ENCODE results near the gene UBQLN1.

UBQLN1 gene

DNA sequence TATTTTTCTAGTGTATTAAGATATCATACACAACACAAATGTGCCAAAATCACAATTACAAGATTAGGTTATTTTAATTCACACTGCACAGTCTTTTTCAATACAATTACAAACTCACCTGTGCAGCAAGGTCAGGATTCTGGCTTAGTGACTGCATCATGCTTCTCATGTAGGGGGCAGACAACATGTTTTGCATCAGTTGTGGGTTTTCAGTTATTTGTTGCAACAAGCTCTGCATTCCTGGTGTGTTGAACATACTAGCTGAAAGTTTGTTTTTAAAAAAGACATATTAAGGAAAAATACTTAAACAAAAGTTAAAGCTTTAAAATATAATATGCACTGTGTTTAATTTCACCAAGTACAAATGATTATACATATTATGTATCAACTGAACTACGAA lies 38.7 kb downstream of the UBQLN1 start:
- no peak overlapping the region for H3K18ac ChIP-seq (ENCODE audit: low read length)
- peaks cover 8% of the 10 kb centered on the region for H3K79me1 ChIP-seq (ENCODE audit: low read length)
- no peaks in the 10 kb centered on the region for H3K4me1 ChIP-seq (ENCODE audit: control insufficient read depth, low read depth, low read length)
- H3K27me3 ChIP-seq (ENCODE audit: insufficient read depth, low read length, poor library complexity) = no peaks in the 10 kb centered on the region
- H4K8ac ChIP-seq (ENCODE audit: low read depth, low read length) = no peak overlapping the region
- H4K5ac ChIP-seq (ENCODE audit: low read length) = no peak overlapping the region
- no peak overlapping the region for H2BK15ac ChIP-seq (replicated peaks; ENCODE audit: low read depth)
- H2BK5ac ChIP-seq (ENCODE audit: low read length) = no peak overlapping the region
- no peak overlapping the region for H2BK120ac ChIP-seq (ENCODE audit: low read depth, low read length)
- H3K23ac ChIP-seq (ENCODE audit: low read length) = no peak overlapping the region
- H2AK5ac ChIP-seq (ENCODE audit: low read length) = no peak overlapping the region
- no peak overlapping the region for H3K27ac ChIP-seq (ENCODE audit: low read depth, low read length)
- no peak overlapping the region for H3K4me3 ChIP-seq (ENCODE audit: low read length)
- WGBS (ENCODE audit: extremely low coverage, insufficient coverage, low lambda C conversion rate) = no CpG with 5 or more reads among the region's 1 CpG
- H3K4me2 ChIP-seq (ENCODE audit: low read length) = no peak overlapping the region
- peaks cover 3% of the 10 kb centered on the region for H3K79me2 ChIP-seq (ENCODE audit: control insufficient read depth, insufficient read depth, low read length)
- no peaks in the 10 kb centered on the region for H3K36me3 ChIP-seq (ENCODE audit: control insufficient read depth, insufficient read depth, low read length)
- H3K9ac ChIP-seq (ENCODE audit: low read length) = no peak overlapping the region
- no peak overlapping the region for H3K4ac ChIP-seq (ENCODE audit: low read depth, low read length)
- no peak for DNase-seq
- H3K56ac ChIP-seq (ENCODE audit: low read length) = no peak overlapping the region

DNA sequence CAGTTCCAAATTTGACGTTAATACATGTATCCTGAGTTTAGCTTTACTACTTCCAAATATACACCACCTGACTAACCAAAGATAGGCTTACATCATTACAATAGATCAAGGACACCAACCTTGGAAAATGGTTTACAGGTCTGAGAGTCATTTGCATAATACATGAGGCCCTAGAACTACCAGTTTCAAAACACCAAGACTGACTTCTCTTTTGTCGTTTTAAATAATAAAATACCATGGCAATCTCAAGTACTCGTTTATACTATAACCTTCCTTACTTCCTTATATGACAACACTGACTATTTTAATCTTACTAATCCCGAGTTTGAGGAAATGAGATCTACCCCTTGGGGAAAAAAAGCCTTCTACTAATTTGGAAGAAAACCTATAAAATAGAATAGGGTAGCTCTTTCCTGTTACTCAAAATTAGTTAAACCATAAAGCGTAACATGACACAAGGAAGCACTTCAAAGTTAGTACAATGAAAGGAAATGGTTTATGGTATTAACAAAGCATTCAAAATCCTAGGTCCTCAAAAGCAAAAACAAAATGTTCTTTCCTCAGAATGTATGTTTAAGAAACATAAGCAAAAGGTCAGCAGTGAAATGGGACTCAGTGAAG lies 42.1 kb downstream of the UBQLN1 start:
- no peak for DNase-seq
- Histone ChIP-seq H2BK5ac (ENCODE audit: low read length) (no peak overlapping the region), H3K27ac (ENCODE audit: low read depth, low read length) (no peak overlapping the region), H4K8ac (ENCODE audit: low read depth, low read length) (no peak overlapping the region), H3K4me1 (ENCODE audit: control insufficient read depth, low read depth, low read length) (no peaks in the 10 kb centered on the region), H3K23ac (ENCODE audit: low read length) (no peak overlapping the region), H3K4me2 (ENCODE audit: low read length) (no peak overlapping the region), H3K36me3 (ENCODE audit: control insufficient read depth, insufficient read depth, low read length) (no peaks in the 10 kb centered on the region), H3K27me3 (ENCODE audit: insufficient read depth, low read length, poor library complexity) (no peaks in the 10 kb centered on the region), H4K5ac (ENCODE audit: low read length) (no peak overlapping the region), H3K18ac (ENCODE audit: low read length) (no peak overlapping the region), H3K4ac (ENCODE audit: low read depth, low read length) (no peak overlapping the region), H3K79me2 (ENCODE audit: control insufficient read depth, insufficient read depth, low read length) (no peaks in the 10 kb centered on the region), H2BK120ac (ENCODE audit: low read depth, low read length) (no peak overlapping the region), H3K4me3 (ENCODE audit: low read length) (no peak overlapping the region), H3K56ac (ENCODE audit: low read length) (no peak overlapping the region), H2BK15ac (replicated peaks; ENCODE audit: low read depth) (no peak overlapping the region), H2AK5ac (ENCODE audit: low read length) (no peak overlapping the region), H3K9ac (ENCODE audit: low read length) (no peak overlapping the region), H3K79me1 (ENCODE audit: low read length) (peaks cover 2% of the 10 kb centered on the region)
- WGBS (ENCODE audit: extremely low coverage, insufficient coverage, low lambda C conversion rate) = 83% methylated on average over 2 of the region's 5 CpGs

DNA sequence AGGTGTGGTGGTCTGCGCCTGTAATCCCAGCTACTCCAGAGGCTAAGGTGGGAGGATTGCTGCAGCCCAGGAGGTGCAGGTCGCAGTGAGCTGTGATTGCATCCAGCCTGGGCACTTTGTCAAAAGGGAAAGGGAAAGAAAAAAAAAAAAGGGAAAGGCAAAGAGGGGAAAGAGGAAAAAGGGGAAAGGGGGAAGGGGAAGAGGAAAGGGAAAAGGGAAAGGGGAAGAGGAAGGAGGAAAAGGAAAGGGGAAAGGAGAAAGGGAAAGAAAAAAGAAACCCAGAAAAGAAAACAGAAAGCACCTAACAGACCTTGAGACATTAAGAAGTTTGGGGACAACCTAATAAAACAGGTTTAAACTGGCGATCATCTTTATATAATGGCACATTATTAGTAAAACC lies 44.8 kb downstream of the UBQLN1 start:
- Histone ChIP-seq H3K27ac (ENCODE audit: low read depth, low read length) (no peak overlapping the region), H3K4me1 (ENCODE audit: control insufficient read depth, low read depth, low read length) (no peaks in the 10 kb centered on the region), H3K23ac (ENCODE audit: low read length) (no peak overlapping the region), H3K36me3 (ENCODE audit: control insufficient read depth, insufficient read depth, low read length) (peaks cover 3% of the 10 kb centered on the region), H3K4me2 (ENCODE audit: low read length) (no peak overlapping the region), H3K27me3 (ENCODE audit: insufficient read depth, low read length, poor library complexity) (no peaks in the 10 kb centered on the region), H3K79me1 (ENCODE audit: low read length) (no peaks in the 10 kb centered on the region), H4K5ac (ENCODE audit: low read length) (no peak overlapping the region), H2BK120ac (ENCODE audit: low read depth, low read length) (no peak overlapping the region), H3K4me3 (ENCODE audit: low read length) (no peak overlapping the region), H4K8ac (ENCODE audit: low read depth, low read length) (no peak overlapping the region), H3K9ac (ENCODE audit: low read length) (no peak overlapping the region), H2AK5ac (ENCODE audit: low read length) (no peak overlapping the region), H3K79me2 (ENCODE audit: control insufficient read depth, insufficient read depth, low read length) (no peaks in the 10 kb centered on the region), H3K18ac (ENCODE audit: low read length) (no peak overlapping the region), H3K56ac (ENCODE audit: low read length) (no peak overlapping the region), H2BK5ac (ENCODE audit: low read length) (no peak overlapping the region), H3K4ac (ENCODE audit: low read depth, low read length) (no peak overlapping the region), H2BK15ac (replicated peaks; ENCODE audit: low read depth) (no peak overlapping the region)
- WGBS (ENCODE audit: extremely low coverage, insufficient coverage, low lambda C conversion rate) = no CpG with 5 or more reads among the region's 3 CpGs
- no peak for DNase-seq

DNA sequence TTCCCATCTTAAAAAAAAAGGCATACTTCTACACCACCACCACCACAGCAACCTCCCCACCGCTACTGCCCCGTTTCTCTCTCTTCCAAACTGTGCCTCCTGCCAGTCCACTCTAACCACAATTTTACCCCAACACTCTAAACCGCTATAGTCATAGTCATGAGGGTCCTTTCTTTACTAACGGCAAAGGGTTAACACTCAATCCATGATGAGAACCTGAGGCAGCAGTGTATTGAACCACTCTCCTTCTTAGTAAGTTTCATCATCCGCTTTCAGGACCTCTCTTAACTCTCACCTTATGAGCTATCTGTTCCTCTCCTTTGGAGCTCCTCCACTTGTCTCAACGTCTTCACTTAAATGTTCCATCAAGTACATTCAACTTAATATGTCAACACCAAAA lies 50.8 kb downstream of the UBQLN1 start:
- Histone ChIP-seq H2BK120ac (ENCODE audit: low read depth, low read length) (no peak overlapping the region), H3K4me3 (ENCODE audit: low read length) (no peak overlapping the region), H3K18ac (ENCODE audit: low read length) (no peak overlapping the region), H4K8ac (ENCODE audit: low read depth, low read length) (no peak overlapping the region), H4K5ac (ENCODE audit: low read length) (no peak overlapping the region), H3K4ac (ENCODE audit: low read depth, low read length) (no peak overlapping the region), H3K23ac (ENCODE audit: low read length) (no peak overlapping the region), H3K56ac (ENCODE audit: low read length) (no peak overlapping the region), H3K79me2 (ENCODE audit: control insufficient read depth, insufficient read depth, low read length) (no peaks in the 10 kb centered on the region), H3K27me3 (ENCODE audit: insufficient read depth, low read length, poor library complexity) (no peaks in the 10 kb centered on the region), H3K4me1 (ENCODE audit: control insufficient read depth, low read depth, low read length) (no peaks in the 10 kb centered on the region), H2AK5ac (ENCODE audit: low read length) (no peak overlapping the region), H3K9ac (ENCODE audit: low read length) (no peak overlapping the region), H2BK15ac (replicated peaks; ENCODE audit: low read depth) (no peak overlapping the region), H3K4me2 (ENCODE audit: low read length) (no peak overlapping the region), H3K36me3 (ENCODE audit: control insufficient read depth, insufficient read depth, low read length) (peaks cover 5% of the 10 kb centered on the region), H3K27ac (ENCODE audit: low read depth, low read length) (no peak overlapping the region), H2BK5ac (ENCODE audit: low read length) (no peak overlapping the region), H3K79me1 (ENCODE audit: low read length) (peaks cover 2% of the 10 kb centered on the region)
- WGBS (ENCODE audit: extremely low coverage, insufficient coverage, low lambda C conversion rate) = no CpG with 5 or more reads among the region's 6 CpGs
- DNase-seq = no peak

DNA sequence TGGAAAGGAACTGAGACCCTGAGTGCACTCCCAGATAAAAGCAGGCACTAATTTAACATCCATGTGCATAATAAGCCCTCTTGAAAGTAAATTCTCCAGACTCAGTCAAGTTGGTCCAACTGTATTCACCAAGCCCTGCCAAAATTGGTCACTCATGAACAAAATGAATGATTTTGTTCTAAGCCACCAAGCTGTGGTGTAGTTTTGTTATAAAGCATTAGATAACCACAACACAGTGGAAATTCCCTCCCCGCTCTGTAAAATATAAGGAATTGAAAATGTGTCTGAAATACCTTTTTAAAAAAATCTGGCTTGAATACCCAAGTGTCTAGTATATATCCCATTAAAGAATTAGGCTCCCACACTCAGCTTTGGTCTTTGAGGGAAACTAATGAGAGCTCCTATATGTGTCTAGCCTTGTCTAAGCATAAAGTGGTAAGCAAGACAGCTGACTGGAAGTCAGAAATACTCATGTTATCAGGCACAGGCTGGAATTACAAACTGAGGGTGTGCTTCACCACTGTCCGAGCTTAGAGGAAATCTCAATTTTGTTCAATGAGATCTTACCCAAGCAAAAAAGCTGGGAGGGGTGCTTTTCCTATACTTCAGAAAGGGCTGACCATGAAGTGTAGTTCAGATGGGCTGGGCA lies 51.6 kb downstream of the UBQLN1 start:
- H3K9ac ChIP-seq (ENCODE audit: low read length) = no peak overlapping the region

DNA sequence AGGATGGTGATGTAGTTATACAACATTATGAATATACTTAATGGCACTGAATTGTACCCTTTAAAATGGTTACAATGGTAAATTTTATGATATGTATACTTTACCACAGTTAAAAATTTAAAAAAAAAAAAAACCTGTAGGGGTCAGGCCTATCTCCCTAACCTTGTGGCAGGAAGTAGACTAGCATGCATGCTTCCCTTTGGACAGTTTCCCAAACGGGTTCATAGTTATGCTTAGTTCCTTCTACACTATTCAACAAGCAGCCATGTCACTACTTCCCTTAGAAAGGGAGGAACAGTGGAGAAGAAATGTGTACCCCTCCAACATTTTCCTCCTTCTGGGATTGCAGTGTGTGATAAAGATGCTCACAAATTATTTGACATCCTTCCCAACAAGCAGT lies 52.3 kb downstream of the UBQLN1 start:
- WGBS (ENCODE audit: extremely low coverage, insufficient coverage, low lambda C conversion rate) = no CpG with 5 or more reads among the region's 1 CpG
- no peak overlapping the region for H4K5ac ChIP-seq (ENCODE audit: low read length)
- H3K23ac ChIP-seq (ENCODE audit: low read length) = no peak overlapping the region
- no peak overlapping the region for H2BK120ac ChIP-seq (ENCODE audit: low read depth, low read length)
- H2BK5ac ChIP-seq (ENCODE audit: low read length) = no peak overlapping the region
- no peak overlapping the region for H3K27ac ChIP-seq (ENCODE audit: low read depth, low read length)
- H3K4me3 ChIP-seq (ENCODE audit: low read length) = no peak overlapping the region
- no peaks in the 10 kb centered on the region for H3K79me2 ChIP-seq (ENCODE audit: control insufficient read depth, insufficient read depth, low read length)
- DNase-seq = no peak
- no peak overlapping the region for H3K56ac ChIP-seq (ENCODE audit: low read length)
- H2BK15ac ChIP-seq (replicated peaks; ENCODE audit: low read depth) = no peak overlapping the region
- no peaks in the 10 kb centered on the region for H3K27me3 ChIP-seq (ENCODE audit: insufficient read depth, low read length, poor library complexity)
- H3K9ac ChIP-seq (ENCODE audit: low read length) = no peak overlapping the region
- H3K79me1 ChIP-seq (ENCODE audit: low read length) = peaks cover 2% of the 10 kb centered on the region
- H3K36me3 ChIP-seq (ENCODE audit: control insufficient read depth, insufficient read depth, low read length) = peaks cover 5% of the 10 kb centered on the region
- no peak overlapping the region for H3K18ac ChIP-seq (ENCODE audit: low read length)
- H3K4ac ChIP-seq (ENCODE audit: low read depth, low read length) = no peak overlapping the region
- H3K4me1 ChIP-seq (ENCODE audit: control insufficient read depth, low read depth, low read length) = no peaks in the 10 kb centered on the region
- no peak overlapping the region for H3K4me2 ChIP-seq (ENCODE audit: low read length)
- no peak overlapping the region for H4K8ac ChIP-seq (ENCODE audit: low read depth, low read length)
- H2AK5ac ChIP-seq (ENCODE audit: low read length) = no peak overlapping the region

More for the DNA sequence above, 51.6 kb downstream of the UBQLN1 start:
- no peak overlapping the region for H3K23ac ChIP-seq (ENCODE audit: low read length)
- no peaks in the 10 kb centered on the region for H3K79me2 ChIP-seq (ENCODE audit: control insufficient read depth, insufficient read depth, low read length)
- H4K8ac ChIP-seq (ENCODE audit: low read depth, low read length) = no peak overlapping the region
- peaks cover 5% of the 10 kb centered on the region for H3K36me3 ChIP-seq (ENCODE audit: control insufficient read depth, insufficient read depth, low read length)
- H3K79me1 ChIP-seq (ENCODE audit: low read length) = peaks cover 2% of the 10 kb centered on the region
- no peak overlapping the region for H3K18ac ChIP-seq (ENCODE audit: low read length)
- no peak overlapping the region for H2BK120ac ChIP-seq (ENCODE audit: low read depth, low read length)
- H3K27ac ChIP-seq (ENCODE audit: low read depth, low read length) = no peak overlapping the region
- H2BK15ac ChIP-seq (replicated peaks; ENCODE audit: low read depth) = no peak overlapping the region
- H2BK5ac ChIP-seq (ENCODE audit: low read length) = no peak overlapping the region
- no peak for DNase-seq
- H3K4me2 ChIP-seq (ENCODE audit: low read length) = no peak overlapping the region
- H3K4me1 ChIP-seq (ENCODE audit: control insufficient read depth, low read depth, low read length) = no peaks in the 10 kb centered on the region
- H3K56ac ChIP-seq (ENCODE audit: low read length) = no peak overlapping the region
- no peak overlapping the region for H4K5ac ChIP-seq (ENCODE audit: low read length)
- H2AK5ac ChIP-seq (ENCODE audit: low read length) = no peak overlapping the region
- H3K27me3 ChIP-seq (ENCODE audit: insufficient read depth, low read length, poor library complexity) = no peaks in the 10 kb centered on the region
- H3K4me3 ChIP-seq (ENCODE audit: low read length) = no peak overlapping the region
- WGBS (ENCODE audit: extremely low coverage, insufficient coverage, low lambda C conversion rate) = no CpG with 5 or more reads among the region's 2 CpGs
- no peak overlapping the region for H3K4ac ChIP-seq (ENCODE audit: low read depth, low read length)

Measured in mesendoderm (in vitro differentiated cells).